Left renal cortex interstitium (tissue), 4 donors: Measurements from ENCODE around the gene KLHL21. TPM values are rescaled to one million over a fixed set of nuclear protein-coding genes. Genes with fewer than 3 reads are reported as not detected.
A peak's percentile ranks its signal among the peaks of the same experiment; 100 is the strongest.
"Not testable (repeated sequence)": the region's sequence is repeated elsewhere in the genome, so short reads cannot be mapped to it uniquely, and the experiment has no call there.

Experiments
- DNase-seq, 4 donors: peaks; one replicate each; pipeline ENCODE4 v3.0.0-alpha.2; 2013; ENCODE audit warnings: low read depth in 4 of 4, low spot score in 2 of 4, missing footprints in 1 of 4
- polyA plus RNA-seq, 4 donors: library from polyadenylated mRNA; unstranded; fragments of 120-200 nt; gene quantifications; one replicate each; pipeline ENCODE4 v1.2.1, GENCODE V29; 2013; ENCODE audit not compliant: insufficient read length in 4 of 4

Gene KLHL21
- polyA plus RNA-seq = 10 to 100 TPM; 13.3 to 19.2 (median 16.8) TPM

- peak in 1 of 4 donors; percentile 73 for DNase-seq
These were observed at the start of gene KLHL21 for GRCh38 chr1:6602669-6603237. KLHL21 (minus strand) TSS chr1:6602869; CDS start chr1:6602817, 52 bp downstream.

DNA sequence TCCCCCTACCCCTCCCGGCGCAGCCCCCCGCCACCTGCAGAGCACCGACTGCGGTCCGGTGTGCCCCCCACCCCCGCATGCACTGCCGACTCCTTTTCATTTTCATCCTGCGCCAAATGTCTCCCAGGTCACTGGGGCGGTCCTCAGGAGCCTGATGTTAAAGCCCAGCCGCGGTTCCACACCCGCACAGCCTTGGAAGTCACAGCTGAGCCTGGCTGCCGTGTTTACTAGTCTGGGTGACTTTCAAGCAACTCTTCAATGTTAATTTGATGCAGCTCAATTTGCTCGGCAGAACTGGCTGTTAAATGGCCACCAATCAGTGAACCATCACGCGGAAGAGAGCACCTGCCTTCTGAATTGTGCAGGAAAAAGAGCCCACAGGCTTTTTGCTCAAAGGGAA, 49.2 kb upstream of the KLHL21 start:
- DNase-seq = no peak

DNA sequence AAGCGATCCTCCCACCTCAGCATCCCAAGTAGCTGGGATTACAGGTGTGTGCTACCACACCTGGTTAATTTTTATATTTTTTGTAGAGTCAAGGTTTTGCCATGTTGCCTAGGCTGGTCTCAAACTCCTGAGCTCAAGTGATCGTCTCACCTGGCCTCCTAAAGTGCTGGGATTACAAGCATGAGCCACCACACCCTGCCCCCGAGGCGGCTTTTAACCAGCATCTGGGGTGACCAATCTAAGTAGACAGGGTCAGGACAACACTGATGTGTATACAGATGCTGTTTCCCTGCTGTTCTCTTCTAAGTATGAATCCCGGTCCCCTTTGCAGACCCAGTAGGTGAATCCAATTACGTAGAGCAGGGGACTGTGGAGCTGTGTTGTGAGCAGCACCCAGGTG, 45.9 kb upstream of the KLHL21 start:
- DNase-seq = no peak

GRCh38 chr1:6646499-6647148, 44.0 kb upstream of the KLHL21 start:
- peak in 1 of 4 donors; percentile 34 for DNase-seq

DNA sequence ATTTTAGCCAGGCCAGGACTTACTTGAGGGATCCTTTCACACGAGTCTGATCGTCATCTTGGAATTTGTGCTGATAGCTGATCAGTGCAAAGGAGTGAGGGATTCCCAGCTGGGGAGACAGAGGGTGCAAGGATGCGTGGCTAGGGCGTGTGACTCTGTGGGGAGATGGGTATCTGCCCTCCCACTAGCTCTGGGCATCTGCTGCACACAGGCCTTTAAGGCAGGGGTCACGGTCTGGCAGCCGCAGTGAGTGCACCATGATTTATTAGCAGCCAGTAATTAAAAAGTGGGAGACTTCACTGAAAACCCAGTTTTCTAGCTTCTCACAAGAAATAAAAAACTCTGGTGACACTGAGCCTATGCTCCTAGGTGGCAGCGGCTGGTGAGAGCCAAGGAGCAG, 42.3 kb upstream of the KLHL21 start:
- DNase-seq = peak in 1 of 4 donors; percentile 37

- DNase-seq = not testable (repeated sequence)
These were observed 38.2 kb upstream of the KLHL21 start for GRCh38 chr1:6640867-6641266.

DNA sequence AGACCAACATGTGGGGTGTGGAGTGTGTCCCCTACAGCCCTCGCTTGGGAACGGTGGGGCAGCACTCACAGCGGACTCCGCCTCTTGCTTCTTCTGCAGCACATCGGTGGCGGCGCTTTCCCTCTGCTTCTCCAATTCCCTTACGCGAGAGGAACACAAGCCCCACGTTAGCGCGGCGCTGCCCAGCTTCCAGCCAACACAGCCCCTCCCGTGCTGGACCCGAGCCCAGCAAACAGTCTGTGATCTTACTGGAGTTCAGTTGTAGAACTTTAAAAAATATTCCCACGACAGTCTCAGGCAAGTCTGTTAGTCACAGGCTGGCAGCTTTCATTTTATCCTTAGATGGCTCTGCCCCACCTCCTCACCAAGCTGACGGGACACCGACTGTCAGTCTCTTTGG, 35.6 kb upstream of the KLHL21 start:
- DNase-seq = no peak

DNA sequence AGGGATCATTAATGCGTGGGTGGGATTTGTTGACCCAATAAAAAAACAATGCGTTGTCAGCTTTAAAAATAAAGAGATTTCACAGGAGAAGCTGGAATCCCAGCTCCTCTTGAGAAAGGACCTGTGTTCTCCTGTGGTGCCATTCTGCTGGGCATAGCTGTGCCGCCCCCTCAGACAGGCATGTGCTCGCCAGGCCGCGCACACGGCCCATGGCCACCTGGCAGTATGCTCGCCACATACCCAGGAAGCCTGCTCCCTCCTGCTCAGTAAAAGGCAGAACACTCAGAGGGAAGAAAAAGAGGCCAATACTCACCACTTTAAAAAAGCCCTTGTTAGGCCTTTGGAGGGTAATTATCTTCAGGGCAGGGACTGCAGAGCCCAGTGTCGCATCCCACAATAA, 35.1 kb upstream of the KLHL21 start:
- DNase-seq = no peak

DNA sequence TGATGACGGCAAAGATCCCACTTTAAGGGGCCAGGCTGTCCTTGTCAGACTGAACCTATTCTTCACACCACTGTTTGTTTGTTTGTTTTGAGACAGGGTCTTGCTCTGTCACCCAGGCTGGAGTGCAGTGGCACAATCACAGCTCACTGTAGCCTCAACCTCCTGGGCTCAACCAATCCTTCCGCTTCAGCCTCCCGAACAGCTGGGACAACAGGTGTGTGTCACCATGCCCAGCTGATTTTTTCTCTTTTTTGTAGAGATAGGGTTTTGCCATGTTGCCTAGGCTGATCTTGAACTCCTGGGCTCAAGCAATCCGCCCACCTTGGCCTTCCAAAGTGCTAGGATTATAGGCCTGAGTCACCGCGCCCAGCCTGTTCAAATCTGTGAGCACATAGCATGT, 34.1 kb upstream of the KLHL21 start:
- not testable (repeated sequence) for DNase-seq

DNA sequence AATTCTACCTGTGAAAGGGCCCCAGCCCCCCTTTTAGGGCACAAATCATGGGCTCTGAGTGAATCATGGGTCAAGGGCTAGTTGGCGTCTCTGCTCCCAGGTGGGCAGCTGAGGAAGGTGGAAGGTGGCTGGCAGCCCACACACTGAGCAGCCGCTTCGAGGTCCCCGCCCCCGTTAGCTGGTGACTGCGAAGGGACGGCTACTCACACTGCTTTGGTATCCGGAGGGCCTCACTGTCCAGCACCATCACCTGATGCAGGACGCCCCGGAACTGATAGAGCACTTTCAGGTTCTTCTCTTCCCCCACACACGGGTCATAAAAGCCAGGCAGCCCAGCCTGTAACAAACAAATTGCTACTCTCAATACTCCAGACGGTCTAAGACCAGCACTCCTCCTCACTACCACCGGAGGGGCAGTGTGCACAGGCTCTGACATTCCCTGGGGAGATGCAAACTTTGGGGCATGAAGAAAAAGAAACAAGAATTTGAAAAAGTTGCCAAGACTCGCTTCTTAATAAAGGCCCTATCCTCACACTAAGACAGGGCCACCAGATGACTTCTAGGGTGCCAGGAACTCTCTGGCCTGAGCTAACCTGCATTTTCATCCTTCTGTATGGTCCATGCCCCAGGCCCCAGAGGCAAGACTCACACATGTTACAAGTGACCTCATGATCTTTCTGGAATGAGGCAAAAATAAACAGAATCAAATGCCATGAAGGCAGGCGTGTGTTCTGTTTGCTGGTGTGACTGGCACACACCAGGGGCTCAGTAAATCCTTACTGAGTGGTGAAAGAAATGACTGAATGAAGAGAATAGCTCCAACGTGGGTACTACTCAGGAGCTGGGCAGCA, 33.5 kb upstream of the KLHL21 start:
- no peak for DNase-seq

GRCh38 chr1:6635161-6635909, 32.7 kb upstream of the KLHL21 start:
- DNase-seq = no peak

DNA sequence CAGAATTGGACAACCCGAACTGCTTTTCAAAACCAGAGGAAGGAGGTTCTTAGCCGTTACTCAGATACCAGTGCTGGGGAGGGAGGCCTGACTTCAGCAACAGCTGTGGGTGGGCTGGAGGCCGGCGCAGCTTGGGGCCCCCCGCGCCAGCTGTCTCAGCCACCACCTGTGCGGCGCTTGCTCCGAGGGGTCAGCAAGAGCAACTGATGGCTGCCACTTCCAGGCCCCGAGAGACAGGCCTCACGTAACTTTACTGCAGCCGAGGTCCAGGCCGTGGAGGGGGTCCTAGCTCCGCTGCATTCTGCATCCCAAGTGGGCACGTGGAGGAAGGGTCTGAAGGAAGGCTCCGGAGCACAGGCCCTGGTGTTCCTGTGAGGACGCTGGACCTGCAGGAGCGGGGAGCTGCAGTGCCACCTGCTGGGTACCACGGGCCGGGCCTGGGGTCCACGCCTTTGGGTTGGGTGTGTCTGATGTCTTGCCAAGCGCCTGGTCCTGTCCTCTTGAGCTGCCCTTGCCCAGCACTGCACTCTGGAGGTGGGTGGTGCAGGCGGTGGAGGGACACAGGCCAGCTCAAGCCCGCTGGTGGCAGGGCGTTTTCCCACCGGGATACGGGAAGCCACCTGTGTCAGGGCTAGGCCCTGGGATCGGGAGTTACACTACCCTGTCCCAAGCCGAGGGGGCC, 31.8 kb upstream of the KLHL21 start:
- no peak for DNase-seq

GRCh38 chr1:6632588-6633514, 30.2 kb upstream of the KLHL21 start:
- no peak for DNase-seq

DNA sequence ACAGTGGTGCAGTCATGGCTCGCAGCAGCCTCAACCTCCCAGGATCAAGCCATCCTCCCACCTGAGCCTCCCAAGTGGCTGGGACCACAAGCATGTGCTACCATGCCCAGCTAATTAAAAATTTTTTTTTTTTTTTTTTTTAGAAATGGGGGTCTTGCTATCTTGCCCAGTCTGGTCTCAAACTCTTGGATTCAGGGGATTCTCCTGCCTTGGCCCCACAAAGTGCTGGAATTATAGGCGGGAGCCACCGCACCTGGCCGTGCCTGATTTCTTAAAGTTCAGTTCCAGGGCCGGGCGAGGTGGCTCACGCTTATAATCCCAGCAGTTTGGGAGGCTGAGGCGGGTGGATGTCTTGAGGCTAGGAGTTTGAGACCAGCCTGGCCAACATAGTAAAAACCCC, 28.4 kb upstream of the KLHL21 start:
- no peak for DNase-seq

- DNase-seq = no peak
These were observed 27.4 kb upstream of the KLHL21 start for GRCh38 chr1:6630027-6630426.

- DNase-seq = no peak
These were observed 26.4 kb upstream of the KLHL21 start for GRCh38 chr1:6628971-6629479.

DNA sequence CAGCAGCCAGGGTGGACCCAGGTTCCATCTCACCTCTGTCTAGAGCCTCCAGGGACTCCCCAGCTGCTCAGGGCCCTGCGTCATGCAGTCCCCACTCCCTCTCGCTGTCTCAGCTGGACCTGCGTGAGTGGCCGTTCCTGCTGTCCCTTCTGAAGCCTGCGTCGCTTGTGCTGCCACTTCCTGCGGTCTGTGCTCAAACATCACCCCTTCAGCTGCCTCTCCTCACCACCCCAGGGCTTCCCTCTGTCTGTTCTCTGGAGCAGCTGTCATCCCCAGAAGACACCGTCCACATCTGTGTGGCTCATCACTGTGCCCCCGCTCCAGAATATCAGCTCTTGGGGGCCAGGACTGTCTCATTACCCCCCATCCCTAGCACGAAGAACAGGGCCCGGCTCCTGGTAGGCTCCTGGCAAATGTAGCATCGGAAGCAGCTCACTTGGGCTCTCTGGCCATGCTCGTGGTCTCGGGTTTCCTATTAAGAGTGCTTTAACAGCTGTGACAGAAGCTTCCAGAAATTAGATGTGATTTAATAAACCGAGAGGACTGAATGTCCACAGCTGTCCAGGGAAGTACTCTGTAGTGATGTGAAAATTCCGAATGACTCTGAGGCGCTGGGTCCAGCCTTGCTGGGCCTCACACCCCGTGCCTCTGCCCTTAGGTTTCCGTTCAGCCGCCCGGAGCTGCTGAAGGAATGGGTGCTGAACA, 25.3 kb upstream of the KLHL21 start:
- no peak for DNase-seq

GRCh38 chr1:6627031-6627430, 24.4 kb upstream of the KLHL21 start:
- no peak for DNase-seq
